GM19438 (cell line): ENCODE results near the gene POC1A.
"Not testable (repeated sequence)": the region's sequence is repeated elsewhere in the genome, so short reads cannot be mapped to it uniquely, and the experiment has no call there.

Experiments used
- ATAC-seq: cut with Tn5 transposase; IDR thresholded peaks from one replicate; pipeline ENCODE4 v1.9.1; 2021; ENCODE audit warnings: low read depth; ENCODE audit not compliant: unreplicated experiment

Gene POC1A

GRCh38 chr3:52184690-52185089 lies 30.5 kb upstream of the POC1A start:
- no peak for ATAC-seq

- ATAC-seq, result no peak
These were observed 29.7 kb upstream of the POC1A start for GRCh38 chr3:52183786-52184445.

GRCh38 chr3:52182691-52183090 lies 28.5 kb upstream of the POC1A start:
- ATAC-seq, result no peak

- ATAC-seq, result no peak
These were observed 28.0 kb upstream of the POC1A start for GRCh38 chr3:52182196-52182595.

GRCh38 chr3:52181543-52181942 lies 27.3 kb upstream of the POC1A start:
- no peak for ATAC-seq

GRCh38 chr3:52178537-52178936 lies 24.3 kb upstream of the POC1A start:
- ATAC-seq, result no peak

- not testable (repeated sequence) for ATAC-seq
These were observed 23.9 kb upstream of the POC1A start for GRCh38 chr3:52178126-52178525.

GRCh38 chr3:52177701-52178042 lies 23.4 kb upstream of the POC1A start:
- ATAC-seq, result no peak

GRCh38 chr3:52176951-52177700 lies 22.9 kb upstream of the POC1A start:
- ATAC-seq, result no peak

- no peak for ATAC-seq
These were observed 22.0 kb upstream of the POC1A start for GRCh38 chr3:52176180-52176752.

GRCh38 chr3:52175416-52176179 lies 21.4 kb upstream of the POC1A start:
- no peak for ATAC-seq

GRCh38 chr3:52174896-52175295 lies 20.7 kb upstream of the POC1A start:
- no peak for ATAC-seq

- ATAC-seq, result no peak
These were observed 18.9 kb upstream of the POC1A start for GRCh38 chr3:52173101-52173500.

GRCh38 chr3:52172262-52172757 lies 18.1 kb upstream of the POC1A start:
- ATAC-seq, result no peak

GRCh38 chr3:52171514-52172261 lies 17.5 kb upstream of the POC1A start:
- ATAC-seq, result no peak

- not testable (repeated sequence) for ATAC-seq
These were observed 16.0 kb upstream of the POC1A start for GRCh38 chr3:52170217-52170616.

GRCh38 chr3:52167240-52167639 lies 13.0 kb upstream of the POC1A start:
- ATAC-seq, result no peak

GRCh38 chr3:52162250-52162872 lies 8.1 kb upstream of the POC1A start:
- ATAC-seq, result no peak

- ATAC-seq, result no peak
These were observed 5.3 kb upstream of the POC1A start for GRCh38 chr3:52159503-52159902.

- no peak for ATAC-seq
These were observed 1.7 kb upstream of the POC1A start for GRCh38 chr3:52155912-52156311.
